ENCODE measurements around the gene FAM131A.

- TF ChIP-seq CTCF (IDR thresholded peaks at IDR 0.05; ENCODE audit: insufficient read depth, low read length, poor library complexity, severe bottlenecking) (no peak), EZH2phosphoT487 (conservative IDR thresholded peaks at IDR 0.05; ENCODE audit: low read length) (no peak)
Measured at GRCh38 chr3:184357248-184358123, 20.1 kb downstream of the FAM131A start.

All from SU-DHL-6 (cell line).